Naive thymus-derived CD8-positive, alpha-beta T cell (primary cell): Measurements from ENCODE around the gene DYRK4. TPM values are rescaled to one million over a fixed set of nuclear protein-coding genes. Genes with fewer than 3 reads are reported as not detected.
A peak's percentile ranks its signal among the peaks of the same experiment; 100 is the strongest.
"Not testable (repeated sequence)": the region's sequence is repeated elsewhere in the genome, so short reads cannot be mapped to it uniquely, and the experiment has no call there.

ENCODE experiments used
- ATAC-seq, 2 donors: fragments of 150-1000 bp; cut with Tn5 transposase in 1 of 2; sonication (Bioruptor Pico), chemical (Tn5 transposase) in 1 of 2; 1 replicate in 1 of 2; 2 replicates in 1 of 2; pipeline ENCODE4 v1.10.0; 2021; ENCODE audit warnings: mild to moderate bottlenecking in 2 of 2, moderate library complexity in 2 of 2
- POLR2A ChIA-PET: fragments of 350-600 bp; sonication (Branson Sonifier 250); formaldehyde crosslinking; loops from one replicate; lab custom pipeline; 2021; ENCODE audit warnings: antibody characterized with exemption; lab: Charles Lee
- DNase-seq, 10 donors: peaks; one replicate each; pipeline versions ENCODE4 v3.0.0 to v3.0.0-alpha.2; 2020 to 2022
- H3K27ac Mint-ChIP-seq, 10 donors: one replicate each; pipeline ENCODE4 v1.8.0; 2020 to 2022; ENCODE audit warnings: mild to moderate bottlenecking in 10 of 10, mixed read lengths in 10 of 10, moderate library complexity in 4 of 10, inconsistent platforms in 1 of 10
- H3K27me3 Mint-ChIP-seq, 5 donors: one replicate each; pipeline ENCODE4 v1.8.0; 2021 to 2022; ENCODE audit warnings: mixed read lengths in 5 of 5
- H3K36me3 Mint-ChIP-seq, 3 donors: one replicate each; pipeline ENCODE4 v1.8.0; 2020 to 2022; ENCODE audit warnings: mixed read lengths in 3 of 3, mild to moderate bottlenecking in 2 of 3, inconsistent platforms in 1 of 3
- H3K4me1 Mint-ChIP-seq, 4 donors: one replicate each; pipeline ENCODE4 v1.8.0; 2021 to 2022; ENCODE audit warnings: mixed read lengths in 4 of 4
- H3K4me3 Mint-ChIP-seq, 10 donors: one replicate each; pipeline ENCODE4 v1.8.0; 2020 to 2022; ENCODE audit warnings: mild to moderate bottlenecking in 10 of 10, mixed read lengths in 10 of 10, moderate library complexity in 6 of 10, inconsistent platforms in 1 of 10
- H3K9me3 Mint-ChIP-seq, 9 donors: one replicate each; pipeline ENCODE4 v1.8.0; 2020 to 2022; ENCODE audit warnings: mixed read lengths in 9 of 9, mild to moderate bottlenecking in 3 of 9, inconsistent platforms in 1 of 9, moderate library complexity in 1 of 9
- polyA plus RNA-seq, 3 donors: library from polyadenylated mRNA; unstranded; fragments of 300-500 nt; fragmentation: Illumina TruSeq; gene quantifications; one replicate each; pipeline ENCODE4 v1.2.3, GENCODE V29; 2021
- total RNA-seq, 8 experiments: library from RNA in 2 of 8; stranded (reverse) in 2 of 8; gene quantifications; one replicate each; pipeline ENCODE4 v1.2.3 and lab custom pipeline; 2021 to 2026

DYRK4 gene
- 10 to 100 TPM; 20.6 to 22.2 TPM for total RNA-seq
- 10 to 100 TPM; 28.8 to 42.5 (median 41.7) TPM for polyA plus RNA-seq
- 8.4 to 14.3 (median 10.4) reads per million in 6 experiments for total RNA-seq (lab: John Stamatoyannopoulos, UW)

- Mint-ChIP-seq H3K36me3 (no peaks in the 10 kb centered on the region), H3K9me3 (no peaks in the 10 kb centered on the region), H3K27ac (no peak within 1 kb of the TSS), H3K4me3 (peak within 1 kb of the TSS in 7 of 10 donors; percentile 27 to 77 (median 49)), H3K27me3 (peaks cover 8 to 49% (median 24%) of the 10 kb centered on the region in 5 donors), H3K4me1 (peaks cover 2 to 41% (median 11%) of the 10 kb centered on the region in 4 donors)
- ATAC-seq (no peak), DNase-seq (no peak)
- POLR2A ChIA-PET, result interaction anchor here (0.6 kb wide), 1 partner anchor 17 kb away, joined by 4 read pairs; no protein-coding TSS in a partner anchor
These were observed at the start of gene DYRK4 for GRCh38 chr12:4562034-4562657. TSS of gene DYRK4 (plus strand) at chr12:4562208. CDS start at chr12:4562246, 38 bp downstream.

GRCh38 chr12:4518106-4518728 lies 43.8 kb upstream of the DYRK4 start:
- Mint-ChIP-seq H3K4me3 (no peak overlapping the region), H3K4me1 (peaks cover 0 to 5% (median 0%) of the 10 kb centered on the region in 4 donors), H3K27ac (peak overlapping the region in 1 of 10 donors; percentile 50), H3K9me3 (no peaks in the 10 kb centered on the region), H3K36me3 (peaks cover 0 to 65% (median 10%) of the 10 kb centered on the region in 3 donors), H3K27me3 (no peaks in the 10 kb centered on the region)
- DNase-seq, result no peak
- ATAC-seq, result no peak
- POLR2A ChIA-PET, result no interaction called here

GRCh38 chr12:4523443-4523842 lies 38.6 kb upstream of the DYRK4 start:
- H3K9me3 Mint-ChIP-seq, POLR2A ChIA-PET, H3K4me3 Mint-ChIP-seq, H3K4me1 Mint-ChIP-seq, H3K27me3 Mint-ChIP-seq, ATAC-seq, DNase-seq: not testable (repeated sequence)
- Mint-ChIP-seq H3K36me3 (peaks cover 0 to 71% (median 12%) of the 10 kb centered on the region in 3 donors), H3K27ac (peak overlapping the region in 1 of 10 donors; percentile 66)

- peak in 3 of 10 donors; percentile 25 to 37 (median 32) for DNase-seq
- Mint-ChIP-seq H3K9me3 (no peaks in the 10 kb centered on the region), H3K36me3 (peaks cover 0 to 57% (median 12%) of the 10 kb centered on the region in 3 donors), H3K27ac (no peak overlapping the region), H3K27me3 (no peaks in the 10 kb centered on the region), H3K4me1 (peaks cover 2 to 7% (median 5%) of the 10 kb centered on the region in 4 donors), H3K4me3 (no peak overlapping the region)
- POLR2A ChIA-PET, result no interaction called here
- ATAC-seq, result no peak
These were observed 35.0 kb upstream of the DYRK4 start for GRCh38 chr12:4526923-4527546.

GRCh38 chr12:4530160-4530559 lies 31.8 kb upstream of the DYRK4 start:
- DNase-seq (no peak), ATAC-seq (no peak)
- POLR2A ChIA-PET, result no interaction called here
- H3K27me3 Mint-ChIP-seq, result no peaks in the 10 kb centered on the region
- peak overlapping the region in 1 of 10 donors; percentile 3 for H3K4me3 Mint-ChIP-seq
- peak overlapping the region in 6 of 10 donors; percentile 1 to 72 (median 48) for H3K27ac Mint-ChIP-seq
- no peaks in the 10 kb centered on the region for H3K9me3 Mint-ChIP-seq
- peaks cover 2 to 7% (median 5%) of the 10 kb centered on the region in 4 donors for H3K4me1 Mint-ChIP-seq
- peaks cover 0 to 39% (median 4%) of the 10 kb centered on the region in 3 donors for H3K36me3 Mint-ChIP-seq

- DNase-seq, result peak in 2 of 10 donors; percentile 29 to 34
- no peaks in the 10 kb centered on the region for H3K9me3 Mint-ChIP-seq
- peaks cover 0 to 37% (median 4%) of the 10 kb centered on the region in 3 donors for H3K36me3 Mint-ChIP-seq
- peak; percentile 55 to 66 for ATAC-seq
- peaks cover 2 to 7% (median 5%) of the 10 kb centered on the region in 4 donors for H3K4me1 Mint-ChIP-seq
- H3K27me3 Mint-ChIP-seq, result no peaks in the 10 kb centered on the region
- H3K27ac Mint-ChIP-seq, result no peak overlapping the region
- POLR2A ChIA-PET, result interaction anchor here (0.6 kb wide), 1 partner anchor 141 kb away, joined by 3 read pairs; no protein-coding TSS in a partner anchor
- H3K4me3 Mint-ChIP-seq, result peak overlapping the region in 4 of 10 donors; percentile 26 to 65 (median 40)
These were observed 30.9 kb upstream of the DYRK4 start for GRCh38 chr12:4530982-4531586.

- Mint-ChIP-seq H3K27ac (no peak overlapping the region), H3K4me1 (peaks cover 15 to 37% (median 30%) of the 10 kb centered on the region in 4 donors), H3K36me3 (peaks cover 0 to 16% (median 0%) of the 10 kb centered on the region in 3 donors), H3K4me3 (no peak overlapping the region), H3K9me3 (no peaks in the 10 kb centered on the region), H3K27me3 (no peaks in the 10 kb centered on the region)
- POLR2A ChIA-PET, result no interaction called here
- no peak for DNase-seq
- no peak for ATAC-seq
These were observed 26.9 kb upstream of the DYRK4 start for GRCh38 chr12:4535092-4535491.

- H3K4me1 Mint-ChIP-seq, result peaks cover 13 to 35% (median 26%) of the 10 kb centered on the region in 4 donors
- no peak for ATAC-seq
- POLR2A ChIA-PET, result no interaction called here
- no peak for DNase-seq
- peaks cover 0 to 16% (median 0%) of the 10 kb centered on the region in 3 donors for H3K36me3 Mint-ChIP-seq
- no peak overlapping the region for H3K4me3 Mint-ChIP-seq
- H3K9me3 Mint-ChIP-seq, result no peaks in the 10 kb centered on the region
- H3K27ac Mint-ChIP-seq, result no peak overlapping the region
- H3K27me3 Mint-ChIP-seq, result no peaks in the 10 kb centered on the region
These were observed 26.1 kb upstream of the DYRK4 start for GRCh38 chr12:4535871-4536270.

- Mint-ChIP-seq H3K4me1 (peaks cover 10 to 35% (median 26%) of the 10 kb centered on the region in 4 donors), H3K27me3 (no peaks in the 10 kb centered on the region), H3K36me3 (peaks cover 0 to 16% (median 0%) of the 10 kb centered on the region in 3 donors), H3K9me3 (no peaks in the 10 kb centered on the region), H3K27ac (peak within 1 kb of the TSS; percentile 96 to 100 (median 98)), H3K4me3 (peak within 1 kb of the TSS; percentile 90 to 99 (median 98))
- peak; percentile 88 to 98 (median 94) for DNase-seq
- POLR2A ChIA-PET, result interaction anchor here (1.1 kb wide), 1 partner anchor 787 kb away, joined by 3 read pairs; no protein-coding TSS in a partner anchor
- peak; percentile 99 for ATAC-seq
These were observed 23.5 kb upstream of the DYRK4 start, which contains the start of gene RAD51AP1 for GRCh38 chr12:4538207-4539160. TSS of gene RAD51AP1 (plus strand) at chr12:4538890. CDS start at chr12:4538940, 50 bp downstream.

- H3K4me1 Mint-ChIP-seq, result peaks cover 10 to 35% (median 26%) of the 10 kb centered on the region in 4 donors
- peak overlapping the region; percentile 90 to 99 (median 98) for H3K4me3 Mint-ChIP-seq
- ATAC-seq (no peak), DNase-seq (no peak)
- peaks cover 0 to 12% (median 0%) of the 10 kb centered on the region in 3 donors for H3K36me3 Mint-ChIP-seq
- POLR2A ChIA-PET, result interaction anchor here (1.1 kb wide), 1 partner anchor 788 kb away, joined by 3 read pairs; no protein-coding TSS in a partner anchor
- H3K27ac Mint-ChIP-seq, result peak overlapping the region in 7 of 10 donors; percentile 4 to 100 (median 98)
- H3K9me3 Mint-ChIP-seq, result no peaks in the 10 kb centered on the region
- H3K27me3 Mint-ChIP-seq, result no peaks in the 10 kb centered on the region
These were observed 22.7 kb upstream of the DYRK4 start for GRCh38 chr12:4539167-4539870.

- POLR2A ChIA-PET, result no interaction called here
- Mint-ChIP-seq H3K4me1 (peaks cover 10 to 35% (median 26%) of the 10 kb centered on the region in 4 donors), H3K36me3 (peaks cover 0 to 5% (median 0%) of the 10 kb centered on the region in 3 donors), H3K27ac (peak overlapping the region in 1 of 10 donors; percentile 100), H3K4me3 (peak overlapping the region in 9 of 10 donors; percentile 0 to 99 (median 41)), H3K27me3 (no peaks in the 10 kb centered on the region), H3K9me3 (no peaks in the 10 kb centered on the region)
- DNase-seq, result no peak
- no peak for ATAC-seq
These were observed 21.8 kb upstream of the DYRK4 start for GRCh38 chr12:4540170-4540569.
